Measurements from ENCODE around the gene KCTD11. TPM values are rescaled to one million over a fixed set of nuclear protein-coding genes. Genes with fewer than 3 reads are reported as not detected.

Gene KCTD11
- total RNA-seq, 4 donors from 2014 or later: 6.6 to 20.4 (median 18.7) TPM

GRCh38 chr17:7308625-7309433, 43.1 kb upstream of the KCTD11 start:
- Histone ChIP-seq H3K4me1 (peaks cover 18 to 28% of the 10 kb centered on the region in 2 donors), H3K27ac (peak overlapping the region; percentile 94 to 98 (median 97)), H3K4me3 (replicated peaks in 1 of 3) (peak overlapping the region; percentile 43 to 99 (median 89)), H3K9me3 (no peaks in the 10 kb centered on the region), H3K27me3 (no peaks in the 10 kb centered on the region), H3K36me3 (peaks cover 40 to 41% of the 10 kb centered on the region in 2 donors)
- 2 to 4% methylated on average over 14 of the region's 14 CpGs for WGBS, 2 donors
- DNase-seq: peak; percentile 81
- intact Hi-C loops (cut with DNase I): no loop called here
- TF ChIP-seq POLR2A (IDR thresholded peaks at IDR 0.05) (no peak), CTCF (IDR thresholded peaks at IDR 0.05) (no peak)

- Histone ChIP-seq H3K27me3 (no peaks in the 10 kb centered on the region), H3K9me3 (no peaks in the 10 kb centered on the region), H3K36me3 (peaks cover 40 to 43% of the 10 kb centered on the region in 2 donors), H3K4me1 (peaks cover 22 to 36% of the 10 kb centered on the region in 2 donors), H3K4me3 (replicated peaks in 1 of 3) (no peak overlapping the region), H3K27ac (no peak overlapping the region)
- DNase-seq: no peak
- intact Hi-C loops (cut with DNase I): no loop called here
- WGBS, 2 donors: 89 to 91% methylated on average over 12 of the region's 12 CpGs
- TF ChIP-seq POLR2A (IDR thresholded peaks at IDR 0.05) (no peak), CTCF (IDR thresholded peaks at IDR 0.05) (no peak)
Observed at GRCh38 chr17:7309628-7310027, 42.3 kb upstream of the KCTD11 start.

- 84 to 89% methylated on average over 7 of the region's 7 CpGs for WGBS, 2 donors
- intact Hi-C loops (cut with DNase I): no loop called here
- TF ChIP-seq POLR2A (IDR thresholded peaks at IDR 0.05): no peak
- TF ChIP-seq CTCF (IDR thresholded peaks at IDR 0.05): no peak
- H3K4me1 ChIP-seq: peaks cover 28 to 42% of the 10 kb centered on the region in 2 donors
- no peaks in the 10 kb centered on the region for H3K27me3 ChIP-seq
- no peak overlapping the region for H3K27ac ChIP-seq
- no peaks in the 10 kb centered on the region for H3K9me3 ChIP-seq
- no peak for DNase-seq
- H3K36me3 ChIP-seq: peaks cover 40 to 43% of the 10 kb centered on the region in 2 donors
- no peak overlapping the region for H3K4me3 ChIP-seq (replicated peaks in 1 of 3)
Observed at GRCh38 chr17:7311110-7311705, 40.8 kb upstream of the KCTD11 start.

DNA sequence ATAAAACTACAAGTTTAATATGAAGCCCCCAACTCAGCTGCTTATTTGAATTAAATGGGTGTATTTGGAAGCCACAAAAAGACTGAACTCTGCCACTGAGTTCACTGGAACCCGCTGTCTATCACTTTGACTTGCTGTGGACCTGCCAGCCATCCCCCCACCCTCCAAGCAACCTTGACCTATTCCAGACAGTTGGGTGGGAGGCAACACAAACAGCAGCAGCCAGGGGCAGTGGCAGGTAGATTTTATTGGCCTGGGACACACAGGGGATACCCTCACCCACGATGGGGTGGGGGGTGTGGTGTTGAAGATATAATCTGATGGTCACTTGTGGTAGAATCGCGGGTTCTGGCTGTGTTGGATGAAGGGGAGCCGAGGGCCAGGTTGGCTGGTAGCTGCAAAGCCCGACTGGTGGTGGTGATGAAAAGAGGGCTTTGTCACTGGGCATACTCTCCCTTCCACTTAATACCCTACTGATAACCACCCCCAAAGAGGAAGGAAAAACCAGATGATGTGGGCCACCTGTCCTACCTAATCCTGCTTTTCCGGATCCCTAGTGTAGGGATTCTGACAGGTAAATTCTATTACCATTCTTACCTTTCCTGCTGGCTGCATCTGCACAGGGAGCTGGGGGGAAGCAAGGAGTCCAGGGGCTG, 39.4 kb upstream of the KCTD11 start:
- no peak for DNase-seq
- TF ChIP-seq CTCF (IDR thresholded peaks at IDR 0.05) (no peak), POLR2A (IDR thresholded peaks at IDR 0.05) (no peak)
- Histone ChIP-seq H3K4me1 (peaks cover 28 to 39% of the 10 kb centered on the region in 2 donors), H3K9me3 (no peaks in the 10 kb centered on the region), H3K27me3 (no peaks in the 10 kb centered on the region), H3K36me3 (peaks cover 43 to 48% of the 10 kb centered on the region in 2 donors), H3K27ac (no peak overlapping the region), H3K4me3 (replicated peaks in 1 of 3) (no peak overlapping the region)
- 88 to 89% methylated on average over 7 of the region's 7 CpGs for WGBS, 2 donors
- intact Hi-C loops (cut with DNase I): no loop called here

Data from thyroid gland (tissue), 4 donors.